ENCODE data around the gene PNMA6A.
"Not testable (repeated sequence)": the region's sequence is repeated elsewhere in the genome, so short reads cannot be mapped to it uniquely, and the experiment has no call there.

Gene PNMA6A

GRCh38 chrX:153075366-153075765 is 3.1 kb downstream of the PNMA6A start:
- DNase-seq (ENCODE audit: low spot score): no peak

GRCh38 chrX:153077437-153078135 is 5.3 kb downstream of the PNMA6A start:
- DNase-seq (ENCODE audit: low spot score): not testable (repeated sequence)

- not testable (repeated sequence) for DNase-seq (ENCODE audit: low spot score)
Measured at GRCh38 chrX:153083238-153083923, 11.1 kb downstream of the PNMA6A start.

- DNase-seq (ENCODE audit: low spot score): no peak
Measured at GRCh38 chrX:153102418-153102817, 30.2 kb downstream of the PNMA6A start.

- DNase-seq (ENCODE audit: low spot score): not testable (repeated sequence)
Measured at GRCh38 chrX:153104959-153105358, 32.7 kb downstream of the PNMA6A start.

- not testable (repeated sequence) for DNase-seq (ENCODE audit: low spot score)
Measured at GRCh38 chrX:153106092-153106801, 34.0 kb downstream of the PNMA6A start.

- not testable (repeated sequence) for DNase-seq (ENCODE audit: low spot score)
Measured at GRCh38 chrX:153110735-153111134, 38.5 kb downstream of the PNMA6A start.

- not testable (repeated sequence) for DNase-seq (ENCODE audit: low spot score)
Measured at GRCh38 chrX:153113851-153114250, 41.6 kb downstream of the PNMA6A start.

- DNase-seq (ENCODE audit: low spot score): not testable (repeated sequence)
Measured at GRCh38 chrX:153117754-153118153, 45.5 kb downstream of the PNMA6A start.

- not testable (repeated sequence) for DNase-seq (ENCODE audit: low spot score)
Measured at GRCh38 chrX:153120230-153120629, 48.0 kb downstream of the PNMA6A start.

- not testable (repeated sequence) for DNase-seq (ENCODE audit: low spot score)
Measured at GRCh38 chrX:153123468-153123867, 51.2 kb downstream of the PNMA6A start.
